Ovary (tissue), 3 donors: ENCODE data around the gene ZBTB7A.

Experiments used
- EP300 ChIP-seq: sonication (generic); formaldehyde crosslinking; IDR thresholded peaks from one replicate; pipeline ENCODE4 v1.6.1; 2017; ENCODE audit warnings: antibody characterized with exemption
- POLR2A ChIP-seq: fragments of 450-650 bp; IDR thresholded peaks from one replicate; pipeline ENCODE4 v1.6.1; 2017; ENCODE audit warnings: antibody characterized with exemption, mild to moderate bottlenecking, moderate library complexity
- TF ChIP-seq, protein P1 (sequence below), 3 donors: fragments of 450-650 bp in 2 of 3; fragments of 200-600 bp in 1 of 3; IDR thresholded peaks; one replicate each; pipeline versions ENCODE4 v1.5.1 to v1.8.0; 2016 to 2022; ENCODE audit warnings: antibody characterized with exemption in 3 of 3, mild to moderate bottlenecking in 1 of 3
- donor health status: DM: no; HTN: no; CAD: no.

GRCh38 chr19:4077800-4078684 lies 11.3 kb upstream of the ZBTB7A start:
- TF ChIP-seq, protein P1, sequence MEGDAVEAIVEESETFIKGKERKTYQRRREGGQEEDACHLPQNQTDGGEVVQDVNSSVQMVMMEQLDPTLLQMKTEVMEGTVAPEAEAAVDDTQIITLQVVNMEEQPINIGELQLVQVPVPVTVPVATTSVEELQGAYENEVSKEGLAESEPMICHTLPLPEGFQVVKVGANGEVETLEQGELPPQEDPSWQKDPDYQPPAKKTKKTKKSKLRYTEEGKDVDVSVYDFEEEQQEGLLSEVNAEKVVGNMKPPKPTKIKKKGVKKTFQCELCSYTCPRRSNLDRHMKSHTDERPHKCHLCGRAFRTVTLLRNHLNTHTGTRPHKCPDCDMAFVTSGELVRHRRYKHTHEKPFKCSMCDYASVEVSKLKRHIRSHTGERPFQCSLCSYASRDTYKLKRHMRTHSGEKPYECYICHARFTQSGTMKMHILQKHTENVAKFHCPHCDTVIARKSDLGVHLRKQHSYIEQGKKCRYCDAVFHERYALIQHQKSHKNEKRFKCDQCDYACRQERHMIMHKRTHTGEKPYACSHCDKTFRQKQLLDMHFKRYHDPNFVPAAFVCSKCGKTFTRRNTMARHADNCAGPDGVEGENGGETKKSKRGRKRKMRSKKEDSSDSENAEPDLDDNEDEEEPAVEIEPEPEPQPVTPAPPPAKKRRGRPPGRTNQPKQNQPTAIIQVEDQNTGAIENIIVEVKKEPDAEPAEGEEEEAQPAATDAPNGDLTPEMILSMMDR (IDR thresholded peaks at IDR 0.05): no peak
- TF ChIP-seq POLR2A (no peak), EP300 (peak; percentile 19)
